Left lung (tissue), 10 donors: ENCODE measurements around the gene RNF6. TPM values are rescaled to one million over a fixed set of nuclear protein-coding genes. Genes with fewer than 3 reads are reported as not detected.

Experiments used
- ATAC-seq: fragments of 200-7000 bp; cut with Tn5 transposase; one replicate; pipeline ENCODE4 v1.9.1; 2020; ENCODE audit warnings: moderate library complexity
- DNase-seq, 4 donors: peaks; one replicate each; pipeline ENCODE4 v3.0.0-alpha.2; 2013 to 2020
- H3K27ac ChIP-seq, 2 donors: fragments of 200-600 bp; sonication (generic) in 1 of 2; one replicate each; pipeline versions ENCODE4 v1.5.0 to v1.8.0; 2020 to 2021
- H3K27me3 ChIP-seq, 2 donors: fragments of 200-600 bp; sonication (generic) in 1 of 2; one replicate each; pipeline versions ENCODE4 v1.5.0 to v1.8.0; 2020 to 2021
- H3K36me3 ChIP-seq, 2 donors: fragments of 200-600 bp; sonication (generic) in 1 of 2; one replicate each; pipeline versions ENCODE4 v1.5.0 to v1.8.0; 2020 to 2021
- H3K4me1 ChIP-seq, 2 donors: fragments of 200-600 bp; one replicate each; pipeline ENCODE4 v1.8.0; 2021
- H3K4me3 ChIP-seq, 2 donors: fragments of 200-600 bp; sonication (generic) in 1 of 2; one replicate each; pipeline versions ENCODE4 v1.5.0 to v1.8.0; 2020 to 2021; ENCODE audit warnings: mild to moderate bottlenecking in 1 of 2
- H3K9me3 ChIP-seq, 2 donors: fragments of 200-600 bp; sonication (generic) in 1 of 2; one replicate each; pipeline versions ENCODE4 v1.5.0 to v1.8.0; 2020 to 2021
- intact Hi-C, 2 donors: fragments of 100-400 bp; cut with DNase I; formaldehyde crosslinking; loops; one replicate each; pipeline versions ENCODE4 v1.11.2 to v1.14.2; 2022
- polyA plus RNA-seq, 6 donors: library from polyadenylated mRNA; unstranded; fragments of 120-200 nt; gene quantifications; one replicate each; pipeline ENCODE4 v1.2.1, GENCODE V29; 2013; ENCODE audit not compliant: insufficient read length in 6 of 6
- total RNA-seq, 2 donors: library from RNA; stranded (reverse); fragmentation: NEBNext Ultra II Directional; extraction: Animal tissue kit (Norgen Biotek cat#: 25700); gene quantifications; one replicate each; pipeline ENCODE4 v1.2.1, GENCODE V29; 2021
- TF ChIP-seq, protein P1 (sequence below), 2 donors: fragments of 200-600 bp; sonication (generic) in 1 of 2; IDR thresholded peaks; one replicate each; pipeline versions ENCODE4 v1.5.0 to v1.8.0; 2021; ENCODE audit warnings: antibody characterized with exemption in 2 of 2
- donor health status: DM: no; HTN: yes; CAD: no.
- donor health status: DM: no; HTN: no; CAD: no.

RNF6 gene
- total and polyA plus RNA-seq, 8 donors, result 24.6 to 33.1 (median 28.0) TPM

DNA sequence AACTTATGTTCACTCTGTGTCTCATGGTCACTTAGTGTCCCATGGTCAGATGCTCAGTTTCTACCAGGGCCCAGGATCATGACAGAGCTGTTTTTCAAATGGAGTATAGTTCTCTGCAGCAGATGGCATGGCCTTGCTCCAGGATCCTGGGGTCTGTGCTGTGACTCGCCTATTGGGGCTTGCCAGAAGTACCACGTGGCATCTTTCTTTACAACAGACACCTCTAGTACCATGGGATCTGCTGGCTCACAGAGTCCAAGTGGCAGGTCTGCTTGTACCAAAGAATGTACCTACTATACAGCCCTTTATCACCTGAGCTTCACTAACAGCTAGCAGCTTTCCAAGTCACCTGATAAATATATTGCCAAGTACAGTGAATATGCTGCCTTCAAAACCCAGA is 6.0 kb upstream of the RNF6 start:
- intact Hi-C loops, result no loop called here
- peaks cover 0 to 4% of the 10 kb centered on the region in 2 donors for H3K4me1 ChIP-seq
- H3K4me3 ChIP-seq, result no peak overlapping the region
- ATAC-seq (no peak), DNase-seq (no peak)
- no peaks in the 10 kb centered on the region for H3K9me3 ChIP-seq
- no peaks in the 10 kb centered on the region for H3K27me3 ChIP-seq
- TF ChIP-seq, protein P1, sequence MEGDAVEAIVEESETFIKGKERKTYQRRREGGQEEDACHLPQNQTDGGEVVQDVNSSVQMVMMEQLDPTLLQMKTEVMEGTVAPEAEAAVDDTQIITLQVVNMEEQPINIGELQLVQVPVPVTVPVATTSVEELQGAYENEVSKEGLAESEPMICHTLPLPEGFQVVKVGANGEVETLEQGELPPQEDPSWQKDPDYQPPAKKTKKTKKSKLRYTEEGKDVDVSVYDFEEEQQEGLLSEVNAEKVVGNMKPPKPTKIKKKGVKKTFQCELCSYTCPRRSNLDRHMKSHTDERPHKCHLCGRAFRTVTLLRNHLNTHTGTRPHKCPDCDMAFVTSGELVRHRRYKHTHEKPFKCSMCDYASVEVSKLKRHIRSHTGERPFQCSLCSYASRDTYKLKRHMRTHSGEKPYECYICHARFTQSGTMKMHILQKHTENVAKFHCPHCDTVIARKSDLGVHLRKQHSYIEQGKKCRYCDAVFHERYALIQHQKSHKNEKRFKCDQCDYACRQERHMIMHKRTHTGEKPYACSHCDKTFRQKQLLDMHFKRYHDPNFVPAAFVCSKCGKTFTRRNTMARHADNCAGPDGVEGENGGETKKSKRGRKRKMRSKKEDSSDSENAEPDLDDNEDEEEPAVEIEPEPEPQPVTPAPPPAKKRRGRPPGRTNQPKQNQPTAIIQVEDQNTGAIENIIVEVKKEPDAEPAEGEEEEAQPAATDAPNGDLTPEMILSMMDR (IDR thresholded peaks at IDR 0.05), result no peak
- H3K36me3 ChIP-seq, result no peaks in the 10 kb centered on the region
- H3K27ac ChIP-seq, result no peak overlapping the region

DNA sequence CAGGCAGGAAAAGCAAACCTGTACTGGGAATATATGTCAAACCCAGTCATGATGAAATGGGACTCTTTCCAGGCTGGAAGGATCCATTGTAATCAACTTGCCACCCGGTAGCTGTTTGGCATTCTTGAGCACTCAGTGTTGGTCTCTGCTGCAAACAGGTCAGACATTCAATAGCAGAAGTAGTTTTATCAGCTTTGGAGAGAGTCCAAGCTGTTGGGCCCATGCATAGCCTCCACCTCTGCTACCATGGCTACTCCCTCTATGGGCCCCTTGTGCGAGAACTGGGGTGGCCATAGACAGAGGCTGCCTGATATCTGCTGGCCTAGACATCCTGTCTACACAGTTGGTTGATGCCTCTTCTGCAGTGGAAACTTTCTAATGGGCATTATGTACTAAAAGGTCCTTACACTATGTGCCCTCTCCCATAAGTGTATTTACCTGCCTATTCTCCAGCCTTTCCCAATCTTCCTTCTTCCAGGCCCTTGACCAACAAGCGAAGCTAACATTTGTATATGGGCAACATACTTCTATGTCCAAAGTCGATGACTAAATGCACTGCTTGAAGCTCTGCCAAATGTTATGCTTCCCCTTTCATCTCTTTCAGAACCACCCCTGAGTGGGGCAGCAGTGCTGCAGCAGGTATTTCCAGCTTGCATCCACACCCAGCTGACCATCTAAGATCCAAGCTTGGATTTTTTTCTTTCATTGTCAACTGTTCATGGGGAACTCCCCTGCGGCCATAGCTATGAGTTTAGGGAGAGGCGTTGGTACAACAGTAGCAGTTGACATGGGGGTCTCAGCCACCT is 5.3 kb upstream of the RNF6 start:
- TF ChIP-seq, protein P1 (IDR thresholded peaks at IDR 0.05), result no peak
- no peaks in the 10 kb centered on the region for H3K36me3 ChIP-seq
- H3K9me3 ChIP-seq, result no peaks in the 10 kb centered on the region
- no peak for DNase-seq
- H3K27me3 ChIP-seq, result no peaks in the 10 kb centered on the region
- H3K27ac ChIP-seq, result no peak overlapping the region
- ATAC-seq, result peak; percentile 66
- H3K4me1 ChIP-seq, result peaks cover 0 to 10% of the 10 kb centered on the region in 2 donors
- H3K4me3 ChIP-seq, result no peak overlapping the region
- intact Hi-C loops, result no loop called here

DNA sequence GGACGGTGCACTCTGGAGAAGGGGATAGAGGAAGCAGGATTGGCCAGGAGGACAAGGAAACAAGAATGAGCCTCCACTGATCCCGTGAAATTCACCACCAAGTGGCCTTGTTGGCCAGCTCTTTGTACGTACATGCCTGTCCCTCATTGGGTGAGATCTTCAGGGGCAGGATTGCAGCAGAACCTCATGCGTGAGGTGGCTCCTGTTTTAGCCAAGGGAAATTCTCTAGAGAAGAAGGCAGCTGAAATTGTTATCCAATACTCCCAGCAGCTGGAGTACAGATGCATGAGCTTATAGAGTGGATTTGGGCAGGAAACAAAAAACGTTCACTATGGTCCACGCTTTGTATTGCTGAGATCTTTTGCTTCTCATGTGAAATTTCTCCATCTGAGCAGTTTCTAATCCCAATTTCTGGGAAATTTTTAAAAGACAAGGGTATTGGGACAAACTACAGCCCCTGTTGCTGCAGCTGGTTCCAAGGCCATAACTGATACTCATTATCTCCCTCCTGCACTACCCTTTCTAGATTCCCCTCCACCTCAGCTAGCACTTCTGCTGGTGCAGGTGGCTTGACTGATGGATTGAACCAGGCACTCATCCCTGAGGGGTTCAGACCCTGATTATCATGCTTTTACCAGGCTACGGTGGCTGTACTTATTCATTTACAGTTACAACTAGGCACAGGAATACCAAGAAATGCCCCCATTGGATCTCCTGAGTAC is 3.9 kb upstream of the RNF6 start:
- DNase-seq (no peak), ATAC-seq (no peak)
- TF ChIP-seq, protein P1 (IDR thresholded peaks at IDR 0.05), result no peak
- Histone ChIP-seq H3K27me3 (no peaks in the 10 kb centered on the region), H3K27ac (no peak overlapping the region), H3K9me3 (no peaks in the 10 kb centered on the region), H3K36me3 (no peaks in the 10 kb centered on the region), H3K4me3 (no peak overlapping the region), H3K4me1 (peaks cover under 1 to 11% of the 10 kb centered on the region in 2 donors)
- intact Hi-C loops, result no loop called here

DNA sequence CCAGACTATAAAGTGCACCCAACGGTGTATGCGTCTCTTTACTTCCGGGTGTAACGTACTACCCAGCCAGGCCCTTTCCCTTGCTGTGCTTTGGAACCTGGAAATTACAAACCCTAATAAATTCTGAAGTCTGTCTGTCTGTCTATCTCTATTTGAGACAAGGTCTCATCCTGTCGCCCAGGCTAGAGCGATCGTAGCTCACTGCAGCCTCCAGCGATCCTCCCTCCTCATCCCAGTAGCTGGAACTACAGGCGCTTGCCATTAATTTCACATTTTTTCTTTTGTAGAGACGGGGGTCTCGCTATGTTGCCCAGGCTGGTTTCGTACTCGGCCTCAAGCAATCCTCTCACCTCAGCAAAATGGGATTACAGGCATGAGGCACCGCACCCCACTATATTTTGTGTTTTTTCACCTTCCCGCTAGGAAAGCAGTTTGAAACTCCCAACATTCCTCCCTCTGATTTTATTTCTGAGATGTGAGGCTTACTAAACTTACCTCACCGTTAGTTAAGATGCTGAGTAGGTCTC is 469 bp upstream of the RNF6 start:
- H3K4me3 ChIP-seq, result peak overlapping the region; percentile 86 to 88
- intact Hi-C loops, result no loop called here
- TF ChIP-seq, protein P1 (IDR thresholded peaks at IDR 0.05), result no peak
- DNase-seq (no peak), ATAC-seq (peak; percentile 74)
- no peaks in the 10 kb centered on the region for H3K27me3 ChIP-seq
- H3K9me3 ChIP-seq, result no peaks in the 10 kb centered on the region
- peaks cover 0 to 20% of the 10 kb centered on the region in 2 donors for H3K36me3 ChIP-seq
- H3K4me1 ChIP-seq, result peaks cover 9 to 36% of the 10 kb centered on the region in 2 donors
- peak overlapping the region; percentile 97 to 98 for H3K27ac ChIP-seq

DNA sequence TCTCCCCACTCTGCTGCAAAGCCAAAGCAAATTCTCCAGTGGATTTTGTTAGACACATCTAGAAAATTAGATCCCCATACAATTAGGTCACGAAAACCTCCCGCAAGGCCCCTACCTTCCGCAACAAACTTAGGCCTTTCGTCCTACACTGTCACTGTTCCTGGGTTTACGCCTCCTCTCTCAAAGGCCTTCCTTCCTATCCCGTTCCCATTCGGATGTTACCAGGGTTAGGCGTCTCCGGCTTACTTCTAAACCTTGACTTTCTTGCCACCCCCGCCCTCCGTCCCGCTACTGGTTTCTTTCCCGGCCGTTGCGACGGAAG is 754 bp downstream of the RNF6 start:
- intact Hi-C loops, result no loop called here
- Histone ChIP-seq H3K4me1 (peaks cover 9 to 36% of the 10 kb centered on the region in 2 donors), H3K9me3 (no peaks in the 10 kb centered on the region), H3K27ac (peak overlapping the region; percentile 97 to 98), H3K36me3 (peaks cover 0 to 33% of the 10 kb centered on the region in 2 donors), H3K4me3 (peak overlapping the region; percentile 86 to 88), H3K27me3 (no peaks in the 10 kb centered on the region)
- TF ChIP-seq, protein P1 (IDR thresholded peaks at IDR 0.05), result no peak
- ATAC-seq, result peak; percentile 63
- DNase-seq, result no peak
